ENCODE data around the gene AFAP1. TPM values are rescaled to one million over a fixed set of nuclear protein-coding genes. Genes with fewer than 3 reads are reported as not detected.

Gene AFAP1
- total and polyA plus RNA-seq, 2 donors (not counting 1 experiment from before 2014, with no cell fraction given): 0.03 to 0.44 TPM

GRCh38 chr4:7924570-7924969, 15.1 kb downstream of the AFAP1 start:
- H3K27ac Mint-ChIP-seq: no peak overlapping the region
- WGBS (ENCODE audit: insufficient coverage): 69% methylated on average over 4 of the region's 4 CpGs
- H3K4me1 Mint-ChIP-seq: no peaks in the 10 kb centered on the region
- H3K9me3 Mint-ChIP-seq (ENCODE audit: insufficient read depth): no peaks in the 10 kb centered on the region
- intact Hi-C loops (cut with micrococcal nuclease): no loop called here
- TF ChIP-seq, protein P1, sequence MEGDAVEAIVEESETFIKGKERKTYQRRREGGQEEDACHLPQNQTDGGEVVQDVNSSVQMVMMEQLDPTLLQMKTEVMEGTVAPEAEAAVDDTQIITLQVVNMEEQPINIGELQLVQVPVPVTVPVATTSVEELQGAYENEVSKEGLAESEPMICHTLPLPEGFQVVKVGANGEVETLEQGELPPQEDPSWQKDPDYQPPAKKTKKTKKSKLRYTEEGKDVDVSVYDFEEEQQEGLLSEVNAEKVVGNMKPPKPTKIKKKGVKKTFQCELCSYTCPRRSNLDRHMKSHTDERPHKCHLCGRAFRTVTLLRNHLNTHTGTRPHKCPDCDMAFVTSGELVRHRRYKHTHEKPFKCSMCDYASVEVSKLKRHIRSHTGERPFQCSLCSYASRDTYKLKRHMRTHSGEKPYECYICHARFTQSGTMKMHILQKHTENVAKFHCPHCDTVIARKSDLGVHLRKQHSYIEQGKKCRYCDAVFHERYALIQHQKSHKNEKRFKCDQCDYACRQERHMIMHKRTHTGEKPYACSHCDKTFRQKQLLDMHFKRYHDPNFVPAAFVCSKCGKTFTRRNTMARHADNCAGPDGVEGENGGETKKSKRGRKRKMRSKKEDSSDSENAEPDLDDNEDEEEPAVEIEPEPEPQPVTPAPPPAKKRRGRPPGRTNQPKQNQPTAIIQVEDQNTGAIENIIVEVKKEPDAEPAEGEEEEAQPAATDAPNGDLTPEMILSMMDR (IDR thresholded peaks at IDR 0.05): no peak
- TF ChIP-seq EZH2 (IDR thresholded peaks at IDR 0.05; ENCODE audit: borderline replicate concordance, insufficient read depth, low read depth, low read length, poor library complexity, severe bottlenecking): no peak
- H3K27me3 Mint-ChIP-seq: peaks cover 12% of the 10 kb centered on the region
- Histone ChIP-seq H3K9me3 (ENCODE audit: control extremely low read depth in 1 of 3, control insufficient read depth in 2 of 3, insufficient read depth in 1 of 3, low read length in 2 of 3) (no peaks in the 10 kb centered on the region), H3K4me1 (ENCODE audit: control insufficient read depth in 2 of 2, insufficient read depth in 2 of 2, low read length in 2 of 2) (no peaks in the 10 kb centered on the region), H3K27me3 (replicated peaks in 1 of 4; ENCODE audit: control extremely low read depth in 1 of 4, control insufficient read depth in 3 of 4, insufficient read depth in 4 of 4, low read length in 3 of 4) (no peaks in the 10 kb centered on the region), H3K4me2 (replicated peaks; ENCODE audit: low read depth, low read length, poor library complexity, severe bottlenecking) (no peak overlapping the region), H3K36me3 (replicated peaks in 1 of 2; ENCODE audit: control extremely low read depth in 1 of 2, control insufficient read depth in 1 of 2, extremely low read depth in 1 of 2, insufficient read depth in 2 of 2, low read length in 1 of 2) (no peaks in the 10 kb centered on the region), H3K9ac (ENCODE audit: low read length) (no peak overlapping the region), H3K4me3 (ENCODE audit: control extremely low read depth in 1 of 5, extremely low read depth in 1 of 5, insufficient read depth in 1 of 5, low read depth in 2 of 5, low read length in 4 of 5) (no peak overlapping the region), H3K27ac (ENCODE audit: low read length in 2 of 2) (no peak overlapping the region), H2AFZ (ENCODE audit: insufficient read depth, low read depth, low read length, poor library complexity, severe bottlenecking) (no peak overlapping the region), H3K79me2 (ENCODE audit: control insufficient read depth, insufficient read depth, low read length) (no peaks in the 10 kb centered on the region), H4K20me1 (ENCODE audit: control insufficient read depth, insufficient read depth, low read length, poor library complexity, severe bottlenecking) (no peaks in the 10 kb centered on the region)
- POLR2A ChIA-PET: no interaction called here
- H3K4me3 Mint-ChIP-seq: no peak overlapping the region
- DNase-seq (no peak), ATAC-seq (ENCODE audit: low read depth) (no peak)
- CTCF ChIA-PET: no interaction called here

- no peaks in the 10 kb centered on the region for H3K9me3 ChIP-seq (ENCODE audit: control extremely low read depth in 1 of 3, control insufficient read depth in 2 of 3, insufficient read depth in 1 of 3, low read length in 2 of 3)
- no peaks in the 10 kb centered on the region for H3K4me1 Mint-ChIP-seq
- no peak for ATAC-seq (ENCODE audit: low read depth)
- no peaks in the 10 kb centered on the region for H3K9me3 Mint-ChIP-seq (ENCODE audit: insufficient read depth)
- H3K27ac ChIP-seq (ENCODE audit: low read length in 2 of 2): no peak overlapping the region
- H3K4me2 ChIP-seq (replicated peaks; ENCODE audit: low read depth, low read length, poor library complexity, severe bottlenecking): no peak overlapping the region
- no peak overlapping the region for H3K4me3 Mint-ChIP-seq
- H2AFZ ChIP-seq (ENCODE audit: insufficient read depth, low read depth, low read length, poor library complexity, severe bottlenecking): no peak overlapping the region
- H3K4me1 ChIP-seq (ENCODE audit: control insufficient read depth in 2 of 2, insufficient read depth in 2 of 2, low read length in 2 of 2): no peaks in the 10 kb centered on the region
- H3K36me3 ChIP-seq (replicated peaks in 1 of 2; ENCODE audit: control extremely low read depth in 1 of 2, control insufficient read depth in 1 of 2, extremely low read depth in 1 of 2, insufficient read depth in 2 of 2, low read length in 1 of 2): no peaks in the 10 kb centered on the region
- POLR2A ChIA-PET: no interaction called here
- H3K27me3 ChIP-seq (replicated peaks in 1 of 4; ENCODE audit: control extremely low read depth in 1 of 4, control insufficient read depth in 3 of 4, insufficient read depth in 4 of 4, low read length in 3 of 4): no peaks in the 10 kb centered on the region
- H3K4me3 ChIP-seq (ENCODE audit: control extremely low read depth in 1 of 5, extremely low read depth in 1 of 5, insufficient read depth in 1 of 5, low read depth in 2 of 5, low read length in 4 of 5): no peak overlapping the region
- 54% methylated on average over 2 of the region's 7 CpGs for WGBS (ENCODE audit: insufficient coverage)
- intact Hi-C loops (cut with micrococcal nuclease): no loop called here
- no peaks in the 10 kb centered on the region for H3K79me2 ChIP-seq (ENCODE audit: control insufficient read depth, insufficient read depth, low read length)
- CTCF ChIA-PET: no interaction called here
- no peaks in the 10 kb centered on the region for H4K20me1 ChIP-seq (ENCODE audit: control insufficient read depth, insufficient read depth, low read length, poor library complexity, severe bottlenecking)
- peaks cover 9% of the 10 kb centered on the region for H3K27me3 Mint-ChIP-seq
- TF ChIP-seq, protein P1 (IDR thresholded peaks at IDR 0.05): no peak
- no peak for TF ChIP-seq EZH2 (IDR thresholded peaks at IDR 0.05; ENCODE audit: borderline replicate concordance, insufficient read depth, low read depth, low read length, poor library complexity, severe bottlenecking)
- no peak for DNase-seq
- H3K27ac Mint-ChIP-seq: no peak overlapping the region
- H3K9ac ChIP-seq (ENCODE audit: low read length): no peak overlapping the region
Observed at GRCh38 chr4:7924163-7924562, 15.5 kb downstream of the AFAP1 start.

Data from B cell (primary cell).